HG02678 (cell line): ENCODE measurements around the gene NTRK1.
"Not testable (repeated sequence)": the region's sequence is repeated elsewhere in the genome, so short reads cannot be mapped to it uniquely, and the experiment has no call there.

Experiments used
- ATAC-seq: cut with Tn5 transposase; IDR thresholded peaks from one replicate; pipeline ENCODE4 v1.9.1; 2021; ENCODE audit warnings: mild to moderate bottlenecking, moderate library complexity; ENCODE audit not compliant: unreplicated experiment

Gene NTRK1

GRCh38 chr1:156911577-156912298, 51.1 kb downstream of the NTRK1 start:
- ATAC-seq: no peak

- no peak for ATAC-seq
These were observed 51.6 kb downstream of the NTRK1 start for GRCh38 chr1:156912310-156912709.

- ATAC-seq: no peak
These were observed 52.5 kb downstream of the NTRK1 start for GRCh38 chr1:156912861-156913808.

DNA sequence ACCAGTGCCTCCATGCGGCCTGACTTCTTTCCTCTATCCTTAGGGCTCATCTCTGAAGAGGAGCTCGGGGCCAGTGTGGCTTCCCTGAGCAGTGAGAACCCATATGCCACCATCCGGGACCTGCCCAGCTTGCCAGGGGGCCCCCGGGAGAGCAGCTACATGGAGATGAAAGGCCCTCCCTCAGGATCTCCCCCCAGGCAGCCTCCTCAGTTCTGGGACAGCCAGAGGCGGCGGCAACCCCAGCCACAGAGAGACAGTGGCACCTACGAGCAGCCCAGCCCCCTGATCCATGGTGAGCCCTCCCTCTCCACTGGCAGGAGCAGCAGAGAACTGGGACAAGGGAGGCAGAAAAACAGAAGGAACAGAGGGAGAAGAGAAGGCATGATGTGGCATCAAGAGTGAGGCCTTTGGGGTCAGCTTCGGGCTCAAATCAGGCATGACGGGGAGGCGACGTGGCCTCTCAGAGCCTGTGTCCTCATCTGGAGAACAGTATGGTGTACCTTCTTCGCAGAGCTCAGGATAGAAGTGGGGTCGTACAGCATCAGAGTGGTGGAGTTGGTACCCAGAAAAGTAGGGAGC, 53.2 kb downstream of the NTRK1 start:
- no peak for ATAC-seq

DNA sequence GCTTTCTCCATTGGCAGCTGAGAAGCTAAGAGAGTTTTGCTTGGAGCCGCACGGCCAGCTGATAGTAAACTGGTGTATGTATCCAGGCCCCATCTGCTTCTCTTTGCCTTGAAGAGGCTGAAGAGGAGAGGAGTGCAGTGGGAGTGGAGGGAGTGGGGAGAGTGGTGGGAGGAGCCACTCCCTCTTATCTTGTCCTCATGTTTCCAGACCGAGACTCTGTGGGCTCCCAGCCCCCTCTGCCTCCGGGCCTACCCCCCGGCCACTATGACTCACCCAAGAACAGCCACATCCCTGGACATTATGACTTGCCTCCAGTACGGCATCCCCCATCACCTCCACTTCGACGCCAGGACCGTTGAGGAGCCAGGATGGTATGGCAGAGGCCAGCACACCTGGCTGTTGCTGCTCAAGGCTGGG, 53.8 kb downstream of the NTRK1 start:
- no peak for ATAC-seq

- ATAC-seq: no peak
These were observed 59.8 kb downstream of the NTRK1 start, which contains the start of gene LRRC71 for GRCh38 chr1:156920233-156921052. Gene LRRC71, plus strand, starts transcription at chr1:156920632. Its CDS starts 172 bp downstream, at chr1:156920804.

DNA sequence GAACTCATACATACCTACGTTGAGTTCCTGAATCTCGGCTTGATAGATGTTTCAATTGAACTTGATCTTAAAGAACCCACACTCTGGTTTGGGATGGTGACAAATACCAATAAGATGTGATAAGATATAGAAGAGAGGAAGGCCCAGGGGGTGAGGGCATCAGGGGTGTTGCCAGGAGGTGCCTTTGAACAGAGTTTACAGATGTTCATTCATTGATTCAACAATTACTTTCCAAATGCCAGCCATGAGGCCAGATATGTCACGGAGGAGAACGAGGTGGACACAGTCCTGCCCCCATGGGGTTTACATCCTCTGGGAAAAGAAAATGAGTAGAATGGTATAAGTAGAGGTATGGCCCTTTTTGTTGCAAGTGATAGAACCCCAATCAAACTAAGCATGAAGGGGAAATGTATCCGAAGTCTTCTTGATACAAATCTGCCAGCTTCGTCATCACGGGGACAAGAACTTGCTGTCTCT, 60.4 kb downstream of the NTRK1 start:
- no peak for ATAC-seq

DNA sequence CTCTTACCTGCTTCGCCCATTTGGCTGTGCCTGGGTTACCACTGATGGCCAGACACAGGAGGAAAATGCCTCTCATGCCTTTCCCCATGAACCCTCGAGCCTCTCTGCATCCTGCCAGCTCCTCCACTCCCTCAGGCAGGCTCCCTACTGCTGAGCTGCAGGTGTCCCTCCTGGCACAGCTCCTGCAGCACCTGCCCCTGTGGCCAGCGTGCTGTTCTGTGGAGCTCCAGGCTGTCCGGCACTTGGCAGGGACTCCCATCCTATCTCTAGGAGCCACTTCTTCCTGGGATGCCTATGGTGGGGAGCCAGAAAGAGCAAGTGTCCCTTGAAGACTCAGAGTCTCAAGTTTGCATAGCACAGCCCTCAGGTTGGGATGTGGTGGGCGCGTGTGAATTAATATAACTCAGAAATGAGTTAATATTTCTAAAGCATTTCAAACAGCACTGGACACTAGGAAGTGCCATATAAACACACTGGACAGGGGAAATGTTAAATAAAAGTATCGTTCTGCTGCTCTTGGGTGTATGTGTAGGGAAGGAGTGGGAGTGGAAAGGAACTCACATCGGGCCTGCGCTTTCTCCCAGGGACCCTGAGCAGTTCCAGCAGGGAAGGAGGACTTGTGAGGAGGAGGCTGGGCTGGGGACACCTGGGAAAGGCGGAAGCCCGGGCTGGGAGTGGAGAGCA, 62.5 kb downstream of the NTRK1 start:
- ATAC-seq: no peak

GRCh38 chr1:156923670-156924477, 63.2 kb downstream of the NTRK1 start:
- no peak for ATAC-seq

DNA sequence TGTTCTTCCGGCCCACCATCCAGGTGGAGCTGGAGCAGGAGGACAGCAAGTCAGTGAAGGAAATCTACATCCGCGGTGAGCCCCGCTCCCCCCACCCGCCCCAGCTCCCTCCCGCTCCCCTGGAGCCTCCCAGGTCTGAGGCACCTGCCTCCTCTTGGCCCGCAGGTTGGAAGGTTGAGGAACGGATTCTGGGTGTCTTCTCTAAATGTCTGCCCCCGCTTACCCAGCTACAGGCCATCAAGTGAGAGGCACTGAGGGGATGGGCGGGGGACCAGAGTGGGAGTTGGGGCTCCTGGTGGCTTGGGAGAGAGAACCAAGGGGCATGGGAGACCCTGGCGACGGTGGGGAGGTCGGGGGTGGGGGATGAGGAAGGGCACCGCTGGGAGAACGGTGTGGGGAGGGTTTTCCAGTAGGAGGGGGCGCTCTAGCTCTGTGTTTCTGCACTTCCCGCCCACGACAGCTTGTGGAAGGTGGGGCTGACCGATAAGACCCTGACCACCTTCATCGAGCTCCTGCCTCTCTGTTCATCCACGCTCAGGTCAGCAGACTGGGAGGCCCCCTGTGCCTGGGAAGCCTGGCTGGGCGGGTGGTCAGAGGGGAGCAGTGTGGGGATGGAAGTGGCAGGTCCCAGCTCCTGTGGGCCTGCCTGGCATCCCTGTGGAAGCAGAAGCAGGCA, 64.0 kb downstream of the NTRK1 start:
- ATAC-seq: no peak

GRCh38 chr1:156925154-156926010, 64.7 kb downstream of the NTRK1 start:
- no peak for ATAC-seq

GRCh38 chr1:156926175-156926574, 65.5 kb downstream of the NTRK1 start:
- no peak for ATAC-seq

- ATAC-seq: not testable (repeated sequence)
These were observed 66.0 kb downstream of the NTRK1 start for GRCh38 chr1:156926695-156927094.

GRCh38 chr1:156927215-156928042, 66.8 kb downstream of the NTRK1 start:
- no peak for ATAC-seq

- no peak for ATAC-seq
These were observed 67.5 kb downstream of the NTRK1 start for GRCh38 chr1:156928043-156928602.

DNA sequence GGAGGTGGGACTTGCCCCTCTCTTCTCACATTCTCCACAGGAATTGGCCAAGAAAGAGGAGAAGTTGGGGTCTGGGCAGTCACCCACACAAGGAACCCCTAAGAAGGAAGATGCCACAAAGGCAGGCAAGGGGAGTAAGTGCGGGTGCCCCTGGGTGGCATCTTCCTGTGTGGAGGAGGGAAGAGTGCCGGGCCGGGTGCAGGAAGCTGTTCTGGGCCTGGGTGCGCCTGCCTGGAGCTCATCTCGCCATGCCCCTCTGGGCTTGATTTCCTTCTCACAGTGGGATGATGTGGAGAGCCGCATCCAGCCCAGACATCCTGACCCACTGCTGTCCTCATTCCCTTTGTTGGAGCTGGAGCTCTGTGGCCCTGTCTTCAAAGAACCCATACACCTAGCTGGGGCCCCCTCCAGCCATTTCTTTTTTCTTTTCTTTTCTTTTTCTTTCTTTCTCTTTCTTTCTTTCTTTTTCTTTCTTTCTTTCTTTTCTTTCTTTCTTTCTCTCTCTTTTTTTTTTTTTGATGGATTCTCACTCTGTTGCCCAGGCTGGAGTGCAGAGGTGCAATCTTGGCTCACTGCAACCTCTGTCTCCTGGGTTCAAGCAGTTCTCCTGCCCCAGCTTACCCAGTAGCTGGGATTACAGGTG, 69.1 kb downstream of the NTRK1 start:
- ATAC-seq: no peak
